Measurements from ENCODE around the gene CNTNAP5. TPM values are rescaled to one million over a fixed set of nuclear protein-coding genes. Genes with fewer than 3 reads are reported as not detected.

CNTNAP5 gene
- total and polyA plus RNA-seq, 2 of the 8 experiments (the other 6 are each of a cell fraction or from before 2014, with no cell fraction given), result 0.11 to 0.76 TPM

- no peak for FAIRE-seq
Measured at GRCh38 chr2:123999681-124000080, 25.4 kb upstream of the CNTNAP5 start.

More at GRCh38 chr2:123999681-124000080, 25.4 kb upstream of the CNTNAP5 start:
- H3K27me3 ChIP-seq (replicated peaks in 1 of 4; ENCODE audit: control insufficient read depth in 3 of 4, extremely low read depth in 1 of 4, insufficient read depth in 3 of 4, low read length in 3 of 4), result peaks cover 0 to 1% (median 0%) of the 10 kb centered on the region in 4 experiments; a peak in 2 of 7 replicates
- H4K8ac ChIP-seq (ENCODE audit: extremely low read depth, insufficient read depth, low read length), result no peak overlapping the region
- H2BK20ac ChIP-seq (ENCODE audit: low read length), result no peak overlapping the region
- H4K20me1 ChIP-seq (replicated peaks in 1 of 2; ENCODE audit: control insufficient read depth in 1 of 2, insufficient read depth in 2 of 2, low read length in 2 of 2), result no peaks in the 10 kb centered on the region
- H3K4me1 ChIP-seq (replicated peaks in 1 of 4; ENCODE audit: control insufficient read depth in 3 of 4, insufficient read depth in 4 of 4, low read length in 3 of 4), result no peaks in the 10 kb centered on the region
- POLR2A ChIA-PET (ENCODE audit: partially characterized antibody), result no interaction called here
- no peak for DNase-seq (ENCODE audit: low read depth in 1 of 2, low spot score in 2 of 2)
- no peaks in the 10 kb centered on the region for H3K36me3 ChIP-seq (ENCODE audit: control insufficient read depth in 2 of 4, insufficient read depth in 4 of 4, low read length in 3 of 4)
- H3K4ac ChIP-seq (replicated peaks; ENCODE audit: insufficient read length, low read depth, low read length), result no peak overlapping the region
- H2BK12ac ChIP-seq (ENCODE audit: low read depth, low read length), result no peak overlapping the region
- H3K79me1 ChIP-seq (ENCODE audit: low read depth, low read length), result no peaks in the 10 kb centered on the region
- CTCF ChIA-PET (ENCODE audit: partially characterized antibody), result interaction anchor here (0.6 to 1.8 kb wide), 3 partner anchors 9 to 1559 kb away, joined by 3 to 5 read pairs (median 3); no protein-coding TSS in a partner anchor
- no peak overlapping the region for H4K5ac ChIP-seq (ENCODE audit: insufficient read length, low read depth, low read length)
- H2AK5ac ChIP-seq (ENCODE audit: low read depth, low read length), result no peak overlapping the region
- no peak overlapping the region for H3K4me2 ChIP-seq (ENCODE audit: insufficient read depth in 1 of 2, low read depth in 2 of 2, low read length in 2 of 2)
- H2BK120ac ChIP-seq (replicated peaks; ENCODE audit: low read depth, low read length), result no peak overlapping the region
- no peaks in the 10 kb centered on the region for H3K23me2 ChIP-seq (ENCODE audit: low read depth, low read length)
- WGBS, 2 experiments (ENCODE audit: extremely low coverage in 1 of 2, insufficient coverage in 1 of 2, insufficient read length in 1 of 2, insufficient replicate concordance in 2 of 2, low coverage in 1 of 2, low lambda C conversion rate in 2 of 2, missing lambda C conversion rate in 1 of 2), result 88% methylated on average over 2 of the region's 2 CpGs; no CpG with 5 or more reads in 1 of the 2 experiments
- H2BK5ac ChIP-seq (ENCODE audit: low read depth, low read length), result no peak overlapping the region
- H2BK15ac ChIP-seq (ENCODE audit: low read length), result no peak overlapping the region
- H3K9me3 ChIP-seq (ENCODE audit: insufficient read depth in 2 of 2, low read depth in 1 of 2, low read length in 1 of 2), result no peaks in the 10 kb centered on the region
- no peak overlapping the region for H4K91ac ChIP-seq (replicated peaks; ENCODE audit: insufficient read length, low read length)
- no peak overlapping the region for H2AFZ ChIP-seq (ENCODE audit: low read length)
- H3K4me3 ChIP-seq (ENCODE audit: extremely low read depth in 1 of 4, insufficient read depth in 2 of 4, low read depth in 3 of 4, low read length in 4 of 4), result no peak overlapping the region
- no peak for TF ChIP-seq EZH2 (IDR thresholded peaks at IDR 0.05; ENCODE audit: low read depth, low read length, severe bottlenecking)
- no peaks in the 10 kb centered on the region for H3K79me2 ChIP-seq (ENCODE audit: control insufficient read depth in 1 of 2, insufficient read depth in 2 of 2, low read length in 2 of 2)
- H3K18ac ChIP-seq (ENCODE audit: extremely low read depth, low read length), result no peak overlapping the region
- H3K27ac ChIP-seq (ENCODE audit: low read depth, low read length), result no peak overlapping the region
- H3K9ac ChIP-seq (replicated peaks in 1 of 4; ENCODE audit: extremely low read depth in 1 of 4, low read depth in 3 of 4, low read length in 3 of 4), result no peak overlapping the region
- H3K23ac ChIP-seq (ENCODE audit: insufficient read length), result no peak overlapping the region
- no peak overlapping the region for H3K56ac ChIP-seq (replicated peaks; ENCODE audit: insufficient read length, low read depth, low read length)
- no peak overlapping the region for H3K14ac ChIP-seq (ENCODE audit: insufficient read length)

All from H1 (cell line).